ENCODE measurements around the gene SLF2. TPM values are rescaled to one million over a fixed set of nuclear protein-coding genes. Genes with fewer than 3 reads are reported as not detected.
A peak's percentile ranks its signal among the peaks of the same experiment; 100 is the strongest.

The SLF2 gene
- total RNA-seq, 4 donors from 2014 or later: 9.2 to 23.0 (median 20.1) TPM

GRCh38 chr10:100989088-100989487, 76.3 kb downstream of the SLF2 start:
- H3K4me3 ChIP-seq: no peak overlapping the region
- TF ChIP-seq CTCF (IDR thresholded peaks at IDR 0.05 in 4 of 5, conservative IDR thresholded peaks at IDR 0.05 in 1 of 5) (no peak), POLR2A (IDR thresholded peaks at IDR 0.05) (no peak)
- H3K9me3 ChIP-seq: no peaks in the 10 kb centered on the region
- peaks cover 0 to 49% of the 10 kb centered on the region in 2 donors for H3K36me3 ChIP-seq
- intact Hi-C loops (cut with DNase I; ENCODE audit: low total_unique reads) (no loop called here), in situ Hi-C loops (cut with MboI; ENCODE audit: low sequenced_read_pairs in 4 of 4) (no loop called here)
- H3K27ac ChIP-seq: no peak overlapping the region
- peaks cover 32 to 37% of the 10 kb centered on the region in 2 donors for H3K4me1 ChIP-seq
- DNase-seq (no peak), ATAC-seq (no peak)
- no peaks in the 10 kb centered on the region for H3K27me3 ChIP-seq

GRCh38 chr10:100993986-100994708, 81.4 kb downstream of the SLF2 start:
- DNase-seq (no peak), ATAC-seq (no peak)
- H3K9me3 ChIP-seq: no peaks in the 10 kb centered on the region
- peaks cover 17 to 19% of the 10 kb centered on the region in 2 donors for H3K4me1 ChIP-seq
- H3K4me3 ChIP-seq: no peak overlapping the region
- H3K27ac ChIP-seq: no peak overlapping the region
- intact Hi-C loops (cut with DNase I; ENCODE audit: low total_unique reads) (loop anchor here (1.0 kb wide), 1 partner anchor 20 kb away; no protein-coding TSS in a partner anchor), in situ Hi-C loops (cut with MboI; ENCODE audit: low sequenced_read_pairs in 4 of 4) (no loop called here)
- TF ChIP-seq CTCF (IDR thresholded peaks at IDR 0.05 in 4 of 5, conservative IDR thresholded peaks at IDR 0.05 in 1 of 5): peak; percentile 64 to 79 (median 73)
- TF ChIP-seq POLR2A (IDR thresholded peaks at IDR 0.05): no peak
- H3K27me3 ChIP-seq: no peaks in the 10 kb centered on the region
- H3K36me3 ChIP-seq: peaks cover 0 to 34% of the 10 kb centered on the region in 2 donors

- H3K9me3 ChIP-seq: no peaks in the 10 kb centered on the region
- in situ Hi-C loops (cut with MboI; ENCODE audit: low sequenced_read_pairs in 4 of 4) (no loop called here), intact Hi-C loops (cut with DNase I; ENCODE audit: low total_unique reads) (no loop called here)
- peaks cover 8 to 21% of the 10 kb centered on the region in 2 donors for H3K4me1 ChIP-seq
- peak overlapping the region in 1 of 4 donors; percentile 100 for H3K27ac ChIP-seq
- no peak for DNase-seq
- no peak overlapping the region for H3K4me3 ChIP-seq
- H3K36me3 ChIP-seq: peaks cover 0 to 28% of the 10 kb centered on the region in 2 donors
- TF ChIP-seq CTCF (IDR thresholded peaks at IDR 0.05 in 4 of 5, conservative IDR thresholded peaks at IDR 0.05 in 1 of 5) (no peak), POLR2A (IDR thresholded peaks at IDR 0.05) (no peak)
- no peak for ATAC-seq
- no peaks in the 10 kb centered on the region for H3K27me3 ChIP-seq
These were observed 82.4 kb downstream of the SLF2 start for GRCh38 chr10:100995181-100995580.

- H3K4me3 ChIP-seq: peak overlapping the region; percentile 65 to 97 (median 86)
- H3K9me3 ChIP-seq: no peaks in the 10 kb centered on the region
- in situ Hi-C loops (cut with MboI; ENCODE audit: low sequenced_read_pairs in 4 of 4): no loop called here
- no peaks in the 10 kb centered on the region for H3K27me3 ChIP-seq
- TF ChIP-seq CTCF (IDR thresholded peaks at IDR 0.05 in 4 of 5, conservative IDR thresholded peaks at IDR 0.05 in 1 of 5) (no peak), POLR2A (IDR thresholded peaks at IDR 0.05) (no peak)
- DNase-seq (no peak), ATAC-seq (no peak)
- H3K4me1 ChIP-seq: peaks cover 19 to 34% of the 10 kb centered on the region in 2 donors
- peak overlapping the region; percentile 95 to 100 (median 98) for H3K27ac ChIP-seq
- H3K36me3 ChIP-seq: peaks cover 0 to 14% of the 10 kb centered on the region in 2 donors
- intact Hi-C loops (cut with DNase I; ENCODE audit: low total_unique reads): no loop called here
These were observed 84.1 kb downstream of the SLF2 start for GRCh38 chr10:100996678-100997359.
